Neural cell (in vitro differentiated cells): ENCODE results near the gene DKC1. TPM values are rescaled to one million over a fixed set of nuclear protein-coding genes. Genes with fewer than 3 reads are reported as not detected.

ENCODE experiments used
- H2AFZ ChIP-seq: fragments of 200-600, 300-800 bp; sonication (generic), shearing (Covaris generic); 2 replicates; pipeline ENCODE4 v1.6.0; 2014; ENCODE audit warnings: low read depth, mild to moderate bottlenecking, antibody characterized with exemption, low read length, moderate library complexity
- H3F3A ChIP-seq: fragments of 200-600 bp; shearing (Covaris generic); 2 replicates; pipeline ENCODE4 v1.6.1; 2016; ENCODE audit warnings: mild to moderate bottlenecking, moderate library complexity, mixed read lengths, antibody characterized with exemption, low read length; ENCODE audit not compliant: insufficient read depth, poor library complexity, severe bottlenecking
- H3K27ac ChIP-seq: fragments of 200-600, 300-800 bp; sonication (generic), shearing (Covaris generic); 2 replicates; pipeline ENCODE4 v1.5.1; 2014; ENCODE audit warnings: mild to moderate bottlenecking, low read length, moderate library complexity
- H3K27me3 ChIP-seq: fragments of 300-800, 200-600 bp; sonication (generic), shearing (Covaris generic); 2 replicates; pipeline ENCODE4 v1.6.0; 2014; ENCODE audit warnings: mild to moderate bottlenecking, low read depth, low read length, moderate library complexity; ENCODE audit not compliant: insufficient read depth
- H3K36me3 ChIP-seq: fragments of 300-800, 200-600 bp; sonication (generic), shearing (Covaris generic); 2 replicates; pipeline ENCODE4 v1.5.1; 2014; ENCODE audit warnings: mild to moderate bottlenecking, antibody characterized with exemption, low read length, moderate library complexity; ENCODE audit not compliant: insufficient read depth
- H3K4me2 ChIP-seq: fragments of 300-800, 200-600 bp; sonication (generic), shearing (Covaris generic); 2 replicates; pipeline ENCODE4 v1.6.0; 2014; ENCODE audit warnings: mild to moderate bottlenecking, low read length
- H3K4me3 ChIP-seq: fragments of 300-800, 200-600 bp; sonication (generic), shearing (Covaris generic); 2 replicates; pipeline ENCODE4 v1.5.1; 2014; ENCODE audit warnings: mild to moderate bottlenecking, low read length, moderate library complexity
- H3K79me2 ChIP-seq: fragments of 200-600 bp; shearing (Covaris generic); replicated peaks from 2 replicates; pipeline ENCODE4 v1.6.0; 2014; ENCODE audit warnings: mild to moderate bottlenecking, low read length, moderate library complexity; ENCODE audit not compliant: insufficient read depth
- H3K9ac ChIP-seq: fragments of 300-800, 200-600 bp; sonication (generic), shearing (Covaris generic); 2 replicates; pipeline ENCODE4 v1.6.1; 2016; ENCODE audit warnings: mild to moderate bottlenecking, low read length, mixed read lengths
- H3K9me2 ChIP-seq: fragments of 200-600 bp; shearing (Covaris generic); 2 replicates; pipeline ENCODE4 v1.6.1; 2016; ENCODE audit warnings: mild to moderate bottlenecking, low read length, mixed read lengths; ENCODE audit not compliant: insufficient read depth
- H3K9me3 ChIP-seq: fragments of 200-600, 300-800 bp; sonication (generic), shearing (Covaris generic); 2 replicates; pipeline ENCODE4 v1.6.1; 2016; ENCODE audit warnings: mild to moderate bottlenecking, mixed run types, low read length, moderate library complexity, mixed read lengths
- H4K20me1 ChIP-seq: fragments of 200-600 bp; shearing (Covaris generic); 2 replicates; pipeline ENCODE4 v1.6.1; 2016; ENCODE audit warnings: mild to moderate bottlenecking, mixed run types; ENCODE audit not compliant: insufficient read depth
- EP300 ChIP-seq: fragments of 450-650 bp; conservative IDR thresholded peaks from 2 replicates; pipeline ENCODE4 v1.6.1; 2014; ENCODE audit warnings: antibody characterized with exemption, mild to moderate bottlenecking, moderate library complexity; ENCODE audit not compliant: poor library complexity, severe bottlenecking
- EZH2 ChIP-seq: fragments of 200-600, 300-800 bp; shearing (Covaris generic), sonication (generic); IDR thresholded peaks from 2 replicates; pipeline ENCODE4 v1.6.1; 2014; ENCODE audit warnings: antibody characterized with exemption, low read length, borderline replicate concordance, mild to moderate bottlenecking; ENCODE audit not compliant: insufficient read depth, poor library complexity, severe bottlenecking
- MXI1 ChIP-seq: fragments of 450-650 bp; conservative IDR thresholded peaks from 2 replicates; pipeline ENCODE4 v1.6.1; 2014; ENCODE audit warnings: antibody characterized with exemption, mild to moderate bottlenecking; ENCODE audit not compliant: poor library complexity, severe bottlenecking
- POLR2AphosphoS5 ChIP-seq: IDR thresholded peaks from 2 replicates; pipeline ENCODE4 v1.6.1; 2012
- RAD21 ChIP-seq: fragments of 450-650 bp; conservative IDR thresholded peaks from 2 replicates; pipeline ENCODE4 v1.6.1; 2014; ENCODE audit warnings: antibody characterized with exemption, mild to moderate bottlenecking, moderate library complexity
- REST ChIP-seq: IDR thresholded peaks from 2 replicates; pipeline ENCODE4 v1.6.1; 2012; ENCODE audit warnings: borderline replicate concordance
- SMC3 ChIP-seq: fragments of 450-650 bp; conservative IDR thresholded peaks from 2 replicates; pipeline ENCODE4 v1.6.1; 2014; ENCODE audit warnings: antibody characterized with exemption, mild to moderate bottlenecking, moderate library complexity; ENCODE audit not compliant: poor library complexity
- TAF1 ChIP-seq: IDR thresholded peaks from 2 replicates; pipeline ENCODE4 v1.6.1; 2012; ENCODE audit warnings: low read depth
- polyA plus RNA-seq: library from polyadenylated mRNA; depleted of rRNA; stranded (reverse); fragments of >200 nt; gene quantifications from 2 replicates; pipeline ENCODE4 v1.2.3, GENCODE V29; 2014
- TF ChIP-seq, protein P1 (sequence below): fragments of 450-650 bp; IDR thresholded peaks from 2 replicates; pipeline ENCODE4 v1.5.1; 2014; ENCODE audit warnings: antibody characterized with exemption, mild to moderate bottlenecking, moderate library complexity; ENCODE audit not compliant: poor library complexity, severe bottlenecking

DKC1 gene
- polyA plus RNA-seq, 1 donor from 2014 or later = 32.1 TPM

- H3K9me2 ChIP-seq = no peaks in the 10 kb centered on the region
- H4K20me1 ChIP-seq = no peaks in the 10 kb centered on the region
- H3K27me3 ChIP-seq = no peaks in the 10 kb centered on the region
- H3K4me2 ChIP-seq = no peak overlapping the region
- H3K4me3 ChIP-seq = no peak overlapping the region
- H3K9me3 ChIP-seq = no peaks in the 10 kb centered on the region
- no peak overlapping the region for H2AFZ ChIP-seq
- no peaks in the 10 kb centered on the region for H3F3A ChIP-seq
- no peak overlapping the region for H3K27ac ChIP-seq
- H3K9ac ChIP-seq = no peak overlapping the region
- H3K79me2 ChIP-seq = no peaks in the 10 kb centered on the region
- TF ChIP-seq TAF1 (no peak), POLR2AphosphoS5 (no peak), EP300 (no peak), MXI1 (no peak), EZH2 (no peak), REST (no peak), RAD21 (no peak), SMC3 (no peak)
- TF ChIP-seq, protein P1, sequence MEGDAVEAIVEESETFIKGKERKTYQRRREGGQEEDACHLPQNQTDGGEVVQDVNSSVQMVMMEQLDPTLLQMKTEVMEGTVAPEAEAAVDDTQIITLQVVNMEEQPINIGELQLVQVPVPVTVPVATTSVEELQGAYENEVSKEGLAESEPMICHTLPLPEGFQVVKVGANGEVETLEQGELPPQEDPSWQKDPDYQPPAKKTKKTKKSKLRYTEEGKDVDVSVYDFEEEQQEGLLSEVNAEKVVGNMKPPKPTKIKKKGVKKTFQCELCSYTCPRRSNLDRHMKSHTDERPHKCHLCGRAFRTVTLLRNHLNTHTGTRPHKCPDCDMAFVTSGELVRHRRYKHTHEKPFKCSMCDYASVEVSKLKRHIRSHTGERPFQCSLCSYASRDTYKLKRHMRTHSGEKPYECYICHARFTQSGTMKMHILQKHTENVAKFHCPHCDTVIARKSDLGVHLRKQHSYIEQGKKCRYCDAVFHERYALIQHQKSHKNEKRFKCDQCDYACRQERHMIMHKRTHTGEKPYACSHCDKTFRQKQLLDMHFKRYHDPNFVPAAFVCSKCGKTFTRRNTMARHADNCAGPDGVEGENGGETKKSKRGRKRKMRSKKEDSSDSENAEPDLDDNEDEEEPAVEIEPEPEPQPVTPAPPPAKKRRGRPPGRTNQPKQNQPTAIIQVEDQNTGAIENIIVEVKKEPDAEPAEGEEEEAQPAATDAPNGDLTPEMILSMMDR = no peak
- H3K36me3 ChIP-seq = no peaks in the 10 kb centered on the region
These were observed 42.6 kb upstream of the DKC1 start for GRCh38 chrX:154720067-154720466.

DNA sequence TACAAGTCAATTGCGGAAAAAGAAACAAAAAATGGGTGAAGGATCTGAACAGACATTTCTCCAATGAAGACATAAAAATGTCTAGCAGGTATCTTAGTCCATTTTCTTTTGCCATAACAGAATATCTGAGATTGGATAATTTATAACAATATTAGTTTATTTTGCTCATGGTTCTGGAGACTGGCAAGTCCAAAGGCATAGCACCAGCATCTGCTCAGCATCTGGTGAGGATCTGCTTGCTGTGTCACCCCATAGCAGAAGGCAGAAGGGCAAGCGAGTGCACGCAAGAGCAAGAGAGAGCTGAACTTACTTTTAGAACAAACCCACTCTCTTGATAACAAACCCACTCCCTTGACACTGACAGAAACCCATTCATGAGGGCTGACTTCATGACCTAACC, 41.5 kb upstream of the DKC1 start:
- H3K9me2 ChIP-seq = no peaks in the 10 kb centered on the region
- H3K4me3 ChIP-seq = no peak overlapping the region
- H3K9ac ChIP-seq = no peak overlapping the region
- H3F3A ChIP-seq = no peaks in the 10 kb centered on the region
- no peaks in the 10 kb centered on the region for H3K79me2 ChIP-seq
- H2AFZ ChIP-seq = no peak overlapping the region
- no peak for TF ChIP-seq EP300
- no peak for TF ChIP-seq TAF1
- TF ChIP-seq SMC3 = no peak
- TF ChIP-seq, protein P1 = no peak
- TF ChIP-seq POLR2AphosphoS5 = no peak
- no peak for TF ChIP-seq RAD21
- TF ChIP-seq EZH2 = no peak
- no peak for TF ChIP-seq MXI1
- TF ChIP-seq REST = no peak
- no peaks in the 10 kb centered on the region for H3K9me3 ChIP-seq
- H3K27me3 ChIP-seq = no peaks in the 10 kb centered on the region
- H4K20me1 ChIP-seq = no peaks in the 10 kb centered on the region
- H3K36me3 ChIP-seq = no peaks in the 10 kb centered on the region
- no peak overlapping the region for H3K4me2 ChIP-seq
- H3K27ac ChIP-seq = no peak overlapping the region
